ENCODE measurements around the gene VPS13C.
"Not testable (repeated sequence)": the region's sequence is repeated elsewhere in the genome, so short reads cannot be mapped to it uniquely, and the experiment has no call there.

The VPS13C gene

DNA sequence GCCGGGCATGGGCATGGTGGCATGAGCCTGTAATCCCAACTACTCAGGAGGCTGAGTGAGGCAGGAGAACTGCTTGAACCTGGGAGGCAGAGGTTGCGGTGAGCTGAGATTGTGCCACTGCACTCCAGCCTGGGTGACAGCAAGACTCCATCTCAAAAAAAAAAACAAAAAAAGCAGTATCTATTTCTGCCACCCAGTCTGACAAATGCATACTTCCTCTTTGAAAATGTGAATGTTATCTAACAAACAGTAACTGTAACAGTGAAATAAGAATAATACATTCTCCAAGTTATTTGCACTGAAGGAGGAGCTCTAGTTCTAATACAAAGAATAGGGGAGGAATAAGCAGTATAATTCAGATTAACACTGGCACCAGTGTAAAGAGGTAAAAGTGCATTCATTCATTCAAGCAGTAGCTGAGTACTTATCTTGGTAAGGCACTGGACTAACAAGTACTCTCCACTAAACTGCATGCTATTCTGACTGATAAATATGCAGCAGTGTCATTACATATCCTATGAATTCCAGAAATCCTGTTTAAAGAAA lies 12.9 kb downstream of the VPS13C start:
- no peak for DNase-seq (ENCODE audit: low read depth)

DNA sequence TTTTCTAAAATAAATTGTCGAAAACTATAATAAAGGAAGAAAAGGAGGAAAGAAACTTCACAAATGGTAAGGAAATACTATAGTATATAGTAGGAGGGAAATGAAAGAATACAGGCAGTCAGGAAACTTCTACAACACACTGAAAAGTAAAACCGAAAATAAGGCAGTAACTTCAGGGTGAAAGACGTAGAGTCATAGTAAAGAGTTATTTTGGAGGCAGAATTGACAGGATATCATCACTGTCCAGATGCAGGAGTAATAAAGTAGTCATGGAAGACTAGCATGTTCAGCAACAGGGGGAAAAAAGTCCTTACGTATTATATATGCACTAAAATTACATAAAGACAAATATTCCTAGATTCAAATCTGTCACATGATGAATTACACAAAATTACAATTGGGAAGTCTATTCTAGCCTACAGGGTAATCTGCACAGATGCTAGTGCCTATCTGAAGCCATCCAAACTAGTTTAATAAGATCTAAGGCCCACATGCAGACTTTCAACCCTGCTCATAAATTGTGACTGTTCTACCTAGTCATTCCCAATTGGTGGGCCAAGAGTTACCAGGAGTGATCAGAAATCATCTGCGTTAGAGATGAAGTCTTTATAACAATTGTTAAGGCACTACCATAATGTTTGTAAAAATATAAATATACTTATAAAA lies 14.0 kb downstream of the VPS13C start:
- DNase-seq (ENCODE audit: low read depth), result no peak

DNA sequence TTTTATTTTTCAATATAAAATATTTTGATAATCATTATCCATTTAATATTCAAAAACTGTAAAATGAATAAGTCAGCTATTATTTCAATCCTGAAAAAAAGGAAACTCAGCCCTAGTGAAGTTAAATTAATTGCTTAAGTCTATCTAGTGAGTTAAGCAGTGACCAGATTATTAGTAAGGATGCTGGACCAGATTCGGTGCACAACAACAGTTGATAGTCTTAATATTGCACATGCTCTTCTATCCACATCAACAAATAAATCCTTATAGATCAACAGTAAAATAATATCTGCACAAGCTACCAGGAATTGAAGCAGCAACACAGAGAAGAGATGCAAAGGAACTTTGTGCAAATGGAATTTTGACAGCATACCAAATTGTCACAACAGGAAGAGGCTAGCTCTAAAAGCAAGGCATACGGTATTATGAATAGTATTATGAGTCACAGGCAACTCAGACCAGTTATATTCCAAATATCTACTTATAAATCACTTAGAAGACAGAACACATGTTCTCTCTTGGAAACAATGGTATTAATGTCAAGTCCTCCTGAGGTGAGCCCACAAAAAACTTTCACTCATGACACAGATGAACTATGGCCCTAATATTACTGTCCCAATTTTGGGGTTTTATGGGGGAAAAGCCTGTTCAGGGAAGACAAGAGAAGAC lies 24.9 kb downstream of the VPS13C start:
- no peak for DNase-seq (ENCODE audit: low read depth)

DNA sequence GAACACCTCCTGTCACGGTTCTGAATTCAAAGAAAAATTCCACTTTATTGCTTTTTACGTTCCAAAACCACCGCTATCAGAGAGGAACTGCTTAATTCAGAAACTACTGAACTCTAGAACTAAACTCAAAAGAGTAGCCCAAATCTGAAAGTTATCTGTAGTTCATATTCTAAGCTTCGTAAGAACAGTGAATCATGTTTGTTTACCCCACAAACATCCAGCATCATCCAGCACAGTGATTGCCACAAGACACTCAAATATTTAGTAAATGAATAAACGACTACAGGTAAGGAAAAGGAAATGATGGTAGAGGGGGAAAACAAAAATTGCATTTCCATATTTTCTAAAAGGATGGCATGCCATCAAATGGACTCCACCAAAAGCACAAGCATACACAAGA lies 32.3 kb downstream of the VPS13C start:
- DNase-seq (ENCODE audit: low read depth), result no peak

DNA sequence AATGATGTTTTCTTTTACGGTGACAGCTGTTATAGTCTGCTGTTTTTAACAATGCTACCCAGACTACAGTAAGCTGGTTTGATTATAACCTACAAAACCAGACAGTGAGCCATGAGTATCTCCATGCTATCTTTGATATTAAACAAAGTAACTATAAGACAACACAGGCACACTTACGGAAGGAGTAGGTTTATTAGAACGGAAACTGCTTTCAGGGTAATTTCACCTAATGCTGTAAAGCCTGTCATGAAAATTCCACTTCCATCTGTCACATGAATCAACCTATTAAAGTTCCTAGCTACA lies 33.0 kb downstream of the VPS13C start:
- DNase-seq (ENCODE audit: low read depth), result no peak

DNA sequence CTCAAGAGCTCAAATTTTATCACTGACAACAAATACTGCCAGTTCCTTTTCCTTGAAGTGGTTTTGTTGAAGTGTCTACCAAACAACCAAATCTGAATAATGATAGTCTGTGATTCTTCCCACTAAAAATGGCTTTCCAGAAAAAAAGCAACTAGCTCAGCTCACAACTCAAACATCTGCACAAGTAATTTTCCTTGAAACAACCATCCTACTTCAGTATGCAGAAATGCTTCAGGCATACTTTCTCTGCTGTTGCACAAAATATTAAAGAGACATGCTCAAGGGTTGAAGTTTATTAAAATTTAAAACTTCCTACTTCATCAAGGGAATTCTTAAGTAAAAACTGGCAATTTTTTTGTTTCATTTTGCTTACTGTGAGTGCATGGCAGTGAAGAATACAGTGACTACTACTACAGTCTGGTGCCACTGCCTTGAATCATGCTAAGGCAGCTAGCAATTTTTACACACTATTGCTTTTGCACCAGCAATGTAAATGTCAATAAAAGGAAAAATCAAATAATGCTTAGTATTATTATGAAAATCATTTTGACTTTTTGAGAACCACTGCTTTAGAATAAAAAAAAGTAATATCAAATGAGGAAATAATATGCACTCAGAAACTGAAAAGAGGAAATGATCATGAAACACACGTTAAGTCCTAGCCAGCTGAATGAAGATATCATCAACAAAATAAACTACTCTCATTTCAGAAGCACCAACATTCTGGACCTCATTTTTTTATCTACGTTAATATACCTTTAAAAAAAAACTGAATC lies 33.6 kb downstream of the VPS13C start:
- DNase-seq (ENCODE audit: low read depth), result no peak

DNA sequence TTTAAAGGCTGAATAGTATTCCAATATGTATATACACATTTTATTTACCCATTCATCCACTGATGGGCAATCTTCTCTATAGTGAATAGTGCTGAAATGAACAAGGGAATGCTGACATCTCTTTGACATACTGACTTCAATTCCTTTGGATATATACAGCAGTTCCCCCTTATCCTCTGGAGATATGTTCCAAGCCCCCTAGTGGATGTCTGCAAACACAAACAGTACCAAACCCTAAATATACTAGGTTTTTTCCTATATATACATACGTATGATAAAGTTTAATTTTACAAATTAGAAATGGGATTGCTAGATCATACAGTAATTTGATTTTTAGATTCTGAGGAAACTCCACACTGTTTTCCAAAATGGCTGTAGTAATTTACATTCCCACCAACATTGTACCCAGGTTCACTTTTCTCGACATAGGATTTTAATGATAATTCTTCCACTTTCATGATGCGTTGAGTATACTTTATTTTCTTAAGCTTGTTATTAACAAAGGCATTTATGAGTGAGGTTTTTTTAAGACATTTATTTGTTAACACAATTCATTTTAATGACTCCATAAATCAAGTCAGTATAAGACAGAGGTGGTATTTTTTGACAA lies 38.2 kb downstream of the VPS13C start:
- no peak for DNase-seq (ENCODE audit: low read depth)

DNA sequence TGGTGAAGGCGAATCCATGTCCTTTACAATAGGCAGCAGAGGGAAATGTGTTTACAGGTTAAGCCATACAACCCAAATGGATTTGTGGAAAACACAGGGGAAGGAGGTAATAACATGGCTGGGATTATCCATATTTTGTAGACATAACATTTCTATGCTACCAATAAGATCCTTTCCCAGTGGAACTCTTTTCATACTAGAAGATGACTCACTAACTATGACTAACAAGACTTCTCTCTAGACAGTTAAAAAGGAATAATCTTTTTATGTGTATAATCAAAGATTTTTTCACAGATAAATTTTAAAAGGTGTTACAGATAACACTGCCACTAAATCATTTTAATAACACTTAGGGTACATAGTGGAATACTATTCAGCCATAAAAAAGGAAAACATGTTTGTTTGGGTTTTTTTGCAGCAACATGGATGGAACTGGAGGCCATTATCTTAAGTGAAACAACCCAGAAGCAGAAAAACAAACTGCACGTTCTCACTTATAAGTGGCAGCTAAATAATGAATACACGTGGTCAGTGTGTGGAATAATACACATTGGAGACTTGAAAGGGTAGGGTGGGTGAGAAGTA lies 39.6 kb downstream of the VPS13C start:
- DNase-seq (ENCODE audit: low read depth), result no peak

DNA sequence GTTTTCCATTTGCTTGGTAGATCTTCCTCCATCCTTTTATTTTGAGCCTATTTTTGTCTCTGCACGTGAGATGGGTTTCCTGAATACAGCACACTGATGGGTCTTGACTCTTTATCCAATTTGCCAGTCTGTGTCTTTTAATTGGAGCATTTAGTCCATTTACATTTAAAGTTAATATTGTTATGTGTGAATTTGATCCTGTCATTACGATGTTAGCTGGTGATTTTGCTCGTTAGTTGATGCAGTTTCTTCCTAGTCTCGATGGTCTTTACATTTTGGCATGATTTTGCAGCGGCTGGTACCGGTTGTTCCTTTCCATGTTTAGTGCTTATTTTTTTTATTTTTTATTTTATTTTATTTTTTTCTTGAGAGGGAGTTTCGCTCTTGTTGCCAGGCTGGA lies 54.9 kb downstream of the VPS13C start:
- DNase-seq (ENCODE audit: low read depth), result not testable (repeated sequence)

DNA sequence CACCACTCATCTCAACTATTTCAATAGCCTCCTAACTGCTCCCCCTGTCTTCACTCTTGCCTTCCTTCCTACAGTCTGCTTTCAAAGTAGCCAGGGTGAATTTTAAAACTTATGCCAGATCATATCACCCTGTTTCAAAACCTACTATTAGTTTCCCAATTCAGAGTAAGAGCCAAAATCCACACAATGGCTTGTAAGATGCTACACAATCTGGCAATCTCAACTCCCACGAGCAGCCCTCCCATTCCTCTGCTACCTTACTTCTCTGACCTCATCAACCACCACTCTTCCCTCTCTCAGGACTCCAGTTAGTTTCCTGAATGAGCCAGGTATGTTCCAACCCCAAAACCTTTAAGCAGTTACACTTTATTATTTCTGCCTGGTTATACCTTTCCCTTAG lies 62.5 kb downstream of the VPS13C start:
- DNase-seq (ENCODE audit: low read depth), result no peak

DNA sequence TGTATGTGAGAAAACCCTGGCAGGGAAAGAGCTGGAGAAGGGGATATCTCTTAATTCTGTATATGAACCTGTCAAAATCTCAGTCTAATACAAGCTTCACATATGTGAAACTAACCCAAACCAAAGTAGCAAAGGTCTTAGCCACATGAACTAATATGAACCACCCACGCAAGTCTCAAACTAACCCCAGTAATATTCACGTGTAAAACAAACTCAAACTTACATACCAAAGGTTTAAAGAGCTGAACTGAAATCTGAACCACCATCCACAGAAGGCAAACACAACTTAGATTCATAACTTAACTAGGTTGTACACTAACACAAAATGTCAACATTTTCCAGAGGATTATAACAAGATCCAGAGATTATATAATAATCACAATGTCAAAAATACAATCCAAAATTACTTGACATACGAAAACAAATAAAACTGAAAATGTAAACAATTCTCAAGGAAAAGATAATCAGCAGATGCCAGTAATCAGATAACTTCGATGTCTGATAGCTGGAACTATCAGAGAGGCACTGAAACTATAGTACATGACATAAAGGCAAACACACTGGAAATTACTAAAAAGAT lies 64.1 kb downstream of the VPS13C start:
- DNase-seq (ENCODE audit: low read depth), result no peak

DNA sequence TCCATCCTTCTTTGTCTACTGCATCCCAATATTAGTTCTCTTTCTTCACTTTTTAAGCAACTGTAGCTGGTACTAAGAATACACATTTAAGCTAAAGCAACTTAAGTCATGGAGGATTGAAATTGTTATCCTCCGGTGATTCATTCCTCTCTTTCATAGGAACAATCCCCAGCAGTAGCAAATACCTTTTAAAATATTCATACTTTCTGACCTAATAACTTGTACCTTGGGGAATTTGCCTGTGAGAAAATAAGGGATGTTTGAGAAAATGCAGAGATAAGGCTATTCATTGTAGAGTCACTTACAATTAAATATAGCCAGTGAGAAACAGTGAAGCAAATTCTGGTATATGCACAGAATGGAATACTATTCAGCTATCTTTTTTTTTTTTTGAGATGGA lies 66.0 kb downstream of the VPS13C start:
- DNase-seq (ENCODE audit: low read depth), result no peak

DNA sequence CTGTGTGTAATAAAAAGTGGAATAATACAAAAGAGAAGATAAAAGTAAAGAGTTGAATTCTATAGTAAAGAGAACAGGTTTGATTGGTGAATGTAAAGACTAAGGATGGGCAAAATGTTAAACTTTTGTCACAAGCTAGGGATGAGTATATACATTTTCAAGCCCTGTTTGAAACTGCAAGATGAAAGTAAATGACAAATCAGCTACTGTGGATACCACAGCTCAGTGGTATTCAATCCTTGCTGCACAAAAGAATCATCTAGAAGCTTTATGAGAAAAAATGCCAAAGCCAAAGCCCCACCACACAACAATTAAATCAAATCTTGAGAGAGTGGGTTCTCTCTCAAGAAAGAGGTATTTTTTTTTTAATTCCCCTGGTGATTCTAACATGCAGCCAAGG lies 67.7 kb downstream of the VPS13C start:
- DNase-seq (ENCODE audit: low read depth), result no peak

DNA sequence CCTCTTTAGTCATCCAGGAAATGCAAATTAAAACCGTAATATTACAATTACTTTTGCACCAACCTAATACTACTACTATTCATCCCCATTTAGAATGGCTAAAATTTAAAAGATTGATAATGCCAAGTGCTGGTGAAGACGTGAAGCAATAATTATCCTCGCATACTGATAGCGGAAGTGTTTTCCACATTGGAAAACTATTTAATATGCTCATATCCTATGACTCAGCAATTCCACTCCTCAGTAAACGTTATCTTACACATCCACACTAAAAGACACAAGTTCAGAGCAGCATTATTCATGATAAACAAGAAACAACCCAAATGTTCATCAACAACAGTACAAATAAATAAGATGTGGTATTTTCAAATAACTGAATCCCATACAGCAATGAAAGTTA lies 70.6 kb downstream of the VPS13C start:
- DNase-seq (ENCODE audit: low read depth), result no peak

DNA sequence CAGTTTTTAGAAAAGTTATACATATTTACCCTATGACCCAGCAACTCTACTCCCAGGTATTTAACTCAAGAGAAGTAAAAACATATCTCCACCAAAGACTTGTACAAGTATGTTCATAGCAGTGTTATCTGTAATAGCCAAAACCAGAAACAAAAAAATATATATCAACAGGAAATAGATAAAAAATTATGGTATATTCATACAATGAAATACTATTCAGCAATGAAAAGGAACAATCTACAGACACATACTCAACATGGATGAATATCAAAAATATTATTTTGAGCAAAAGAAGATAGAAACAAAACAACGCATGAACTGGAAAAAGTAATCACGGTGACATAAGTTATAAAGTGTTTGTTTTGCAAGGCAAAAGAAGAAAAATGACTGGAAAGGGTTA lies 72.4 kb downstream of the VPS13C start:
- DNase-seq (ENCODE audit: low read depth), result no peak

DNA sequence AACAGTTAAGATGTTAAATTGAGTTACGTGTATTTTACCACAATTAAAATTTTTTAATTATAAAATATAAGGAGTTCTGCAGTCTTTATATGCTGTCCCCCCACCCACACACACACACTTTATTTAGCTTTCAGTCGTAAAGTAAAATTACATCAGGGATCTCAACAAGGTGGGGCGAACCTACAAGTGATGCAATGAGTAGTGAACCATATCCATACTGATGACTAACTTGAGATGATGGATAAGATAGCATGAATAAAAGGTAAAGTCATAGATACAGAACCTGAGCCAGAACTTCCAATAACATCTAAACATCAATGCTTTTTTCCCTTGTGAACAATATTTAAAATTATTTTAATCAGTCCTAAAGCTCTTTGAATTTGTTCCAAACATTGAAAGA lies 77.2 kb downstream of the VPS13C start:
- no peak for DNase-seq (ENCODE audit: low read depth)

DNA sequence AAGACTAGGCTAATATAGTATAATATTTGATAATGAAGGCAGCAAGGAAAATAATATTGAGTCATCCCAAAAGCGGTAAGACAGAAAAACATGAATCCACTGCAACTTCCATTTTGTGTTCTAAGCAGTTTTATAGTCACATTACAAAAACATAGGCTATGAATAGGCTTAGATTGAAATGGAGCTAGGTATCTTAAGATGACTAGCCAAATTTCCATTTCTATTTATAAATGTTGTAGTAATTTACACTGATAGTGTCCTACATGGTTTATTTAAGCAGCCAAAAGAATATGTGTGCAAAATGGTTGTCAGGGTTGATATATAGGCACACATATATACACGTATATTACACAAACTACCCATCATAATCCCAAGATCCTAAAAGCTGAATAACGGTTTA lies 82.0 kb downstream of the VPS13C start:
- no peak for DNase-seq (ENCODE audit: low read depth)

DNA sequence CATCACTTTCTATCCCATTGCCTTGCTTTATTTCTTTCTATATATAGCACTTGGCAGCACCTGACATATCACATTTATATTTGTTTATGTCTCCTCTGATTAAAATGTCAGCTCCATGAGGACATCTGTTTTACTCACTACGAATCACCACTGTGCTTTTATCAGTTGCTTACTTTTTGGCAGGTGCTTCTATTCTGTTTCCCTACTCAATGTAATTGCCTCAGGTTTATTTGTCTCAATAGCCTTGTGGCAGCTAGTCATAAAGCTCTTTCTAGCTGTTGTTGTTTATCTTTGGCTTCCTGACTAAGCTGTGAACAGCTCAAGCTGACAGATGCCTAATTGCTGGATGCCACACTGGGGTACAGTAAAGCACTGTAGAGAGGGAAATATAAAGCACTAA lies 85.5 kb downstream of the VPS13C start:
- DNase-seq (ENCODE audit: low read depth), result no peak

DNA sequence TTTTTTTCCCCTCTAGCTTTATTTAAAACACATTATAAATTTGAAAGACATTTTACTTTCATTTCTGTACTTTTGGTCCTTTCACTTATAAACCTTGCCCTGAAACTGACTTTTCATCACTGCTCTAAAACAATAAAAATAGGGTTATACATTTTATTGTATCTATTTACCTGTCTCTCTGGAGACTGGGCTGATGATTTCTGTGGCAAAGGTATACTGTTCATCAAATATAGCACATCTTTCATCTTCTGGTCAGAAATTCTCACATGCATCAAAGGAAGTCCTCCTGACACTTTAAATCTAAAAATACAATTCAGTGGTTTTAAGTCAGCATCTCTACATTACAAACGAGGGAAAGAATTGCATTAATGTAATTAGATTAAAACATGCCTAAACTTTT lies 86.1 kb downstream of the VPS13C start:
- DNase-seq (ENCODE audit: low read depth), result no peak

DNA sequence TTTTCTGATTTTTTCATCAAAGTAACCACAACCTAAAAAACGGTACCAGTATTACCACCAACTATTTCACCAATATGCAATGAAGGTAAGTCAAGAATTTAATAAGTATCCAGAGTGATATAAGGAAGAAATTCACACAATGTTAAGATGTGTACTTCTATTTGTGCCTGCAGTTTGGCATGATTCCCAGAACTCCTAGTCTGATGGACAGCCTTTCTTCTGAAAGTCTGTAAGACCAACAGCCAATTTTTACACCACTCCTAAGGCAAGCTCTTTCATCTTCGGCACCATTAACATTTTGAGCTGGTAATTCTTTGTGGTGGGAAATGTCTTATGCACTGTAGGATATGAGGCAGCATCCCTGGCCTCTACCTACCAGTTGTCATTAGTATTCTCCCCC lies 108.3 kb downstream of the VPS13C start:
- no peak for DNase-seq (ENCODE audit: low read depth)

DNA sequence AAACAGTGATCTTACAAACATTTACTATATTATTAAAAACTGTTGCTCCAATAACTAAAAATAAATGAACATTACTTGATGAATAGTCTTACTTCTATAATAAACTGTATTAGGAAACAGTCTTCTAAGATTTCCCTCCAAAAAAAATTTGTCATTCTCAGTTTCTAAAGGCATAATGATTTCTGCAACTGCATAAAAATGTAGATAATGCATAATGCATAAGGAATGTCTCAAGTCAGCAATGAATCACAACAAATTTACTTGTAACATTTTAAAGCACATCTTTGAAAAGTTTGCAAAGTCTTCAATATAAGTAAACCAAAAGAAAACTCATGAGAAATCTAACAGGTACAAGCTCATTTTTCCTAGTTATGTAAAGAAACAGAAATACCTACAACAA lies 113.5 kb downstream of the VPS13C start:
- no peak for DNase-seq (ENCODE audit: low read depth)

DNA sequence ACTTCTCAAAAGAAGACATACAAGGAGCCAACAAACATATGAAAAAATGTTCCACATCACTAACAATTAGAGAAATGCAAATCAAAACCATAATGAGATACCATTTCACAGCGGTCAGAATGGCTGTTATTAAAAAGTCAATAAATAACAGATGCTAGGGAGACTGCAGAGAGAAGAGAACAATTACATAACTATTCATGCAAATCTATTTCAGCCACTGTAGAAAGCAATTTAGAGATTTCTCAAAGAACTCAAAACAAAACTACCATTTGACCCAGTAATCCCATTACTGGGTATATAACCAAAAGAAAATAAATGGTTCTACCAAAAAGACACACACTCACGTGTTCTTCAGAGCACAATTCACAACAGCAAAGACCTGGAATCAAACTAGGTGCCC lies 116.3 kb downstream of the VPS13C start:
- no peak for DNase-seq (ENCODE audit: low read depth)
